Natural killer cell (primary cell): ENCODE data around the gene RAB1B. TPM values are rescaled to one million over a fixed set of nuclear protein-coding genes. Genes with fewer than 3 reads are reported as not detected.

Experiments
- ATAC-seq, 3 donors: fragments of 150-1000 bp in 2 of 3; fragments of 200-7000 bp in 1 of 3; cut with Tn5 transposase; 1 replicate in 1 of 3; 2 replicates in 2 of 3; pipeline ENCODE4 v1.10.0; 2021; ENCODE audit warnings: mild to moderate bottlenecking in 2 of 3, moderate library complexity in 2 of 3
- DNase-seq, 2 donors: peaks; one replicate each; pipeline versions ENCODE4 v3.0.0 to v3.0.0-alpha.2; 2013 to 2021; ENCODE audit warnings: mixed read lengths in 1 of 2
- H3K27ac ChIP-seq: one replicate; pipeline ENCODE4 v1.5.1; 2013; ENCODE audit warnings: mild to moderate bottlenecking, low read length
- H3K27me3 ChIP-seq: one replicate; pipeline ENCODE4 v1.6.1; 2013; ENCODE audit warnings: low read length; ENCODE audit not compliant: control insufficient read depth, insufficient read depth
- H3K36me3 ChIP-seq: one replicate; pipeline ENCODE4 v1.6.1; 2013; ENCODE audit warnings: low read length; ENCODE audit not compliant: control insufficient read depth, insufficient read depth
- H3K4me1 ChIP-seq: one replicate; pipeline ENCODE4 v1.6.1; 2013; ENCODE audit warnings: low read length; ENCODE audit not compliant: control insufficient read depth, insufficient read depth
- H3K4me3 ChIP-seq: one replicate; pipeline ENCODE4 v1.5.1; 2013; ENCODE audit warnings: low read length
- H3K9me3 ChIP-seq: one replicate; pipeline ENCODE4 v1.6.1; 2013; ENCODE audit warnings: low read length; ENCODE audit not compliant: control insufficient read depth, insufficient read depth
- H3K27ac Mint-ChIP-seq, 2 donors: one replicate each; pipeline ENCODE4 v1.8.0; 2022; ENCODE audit warnings: mild to moderate bottlenecking in 2 of 2, mixed read lengths in 2 of 2, moderate library complexity in 1 of 2
- H3K27me3 Mint-ChIP-seq, 2 donors: one replicate each; pipeline ENCODE4 v1.8.0; 2022; ENCODE audit warnings: low read depth in 2 of 2, mixed read lengths in 2 of 2
- H3K36me3 Mint-ChIP-seq: one replicate; pipeline ENCODE4 v1.8.0; 2022; ENCODE audit warnings: mixed read lengths
- H3K4me1 Mint-ChIP-seq, 2 donors: one replicate each; pipeline ENCODE4 v1.8.0; 2022; ENCODE audit warnings: mixed read lengths in 2 of 2
- H3K4me3 Mint-ChIP-seq: one replicate; pipeline ENCODE4 v1.8.0; 2022; ENCODE audit warnings: mild to moderate bottlenecking, moderate library complexity, mixed read lengths
- H3K9me3 Mint-ChIP-seq, 2 donors: one replicate each; pipeline ENCODE4 v1.8.0; 2022; ENCODE audit warnings: mixed read lengths in 2 of 2
- CTCF ChIP-seq: fragments of 200-600 bp; IDR thresholded peaks from one replicate; pipeline ENCODE4 v1.8.0; 2022; ENCODE audit warnings: antibody characterized with exemption
- WGBS: methylation state at CpG from one replicate; pipeline ENCODE4 v1.1.7; 2013; ENCODE audit warnings: missing lambda C conversion rate; ENCODE audit not compliant: insufficient coverage; 5-methylcytosine and 5-hydroxymethylcytosine counted together
- intact Hi-C: fragments of 100-400 bp; cut with micrococcal nuclease; formaldehyde crosslinking; loops from one replicate; pipeline ENCODE4 v1.14.2; 2022
- total RNA-seq, 4 donors: library from RNA; stranded (reverse); fragments of 120-200 nt in 1 of 4; gene quantifications; one replicate each; pipeline versions ENCODE4 v1.2.3 to v1.2.4, GENCODE V29; 2013 to 2022

The RAB1B gene
- total RNA-seq, 3 donors from 2014 or later (not counting 1 experiment from before 2014, with no cell fraction given), result 116 to 144 (median 132) TPM

- Mint-ChIP-seq H3K27me3 (peaks cover 7 to 14% of the 10 kb centered on the region in 2 donors), H3K27ac (peak overlapping the region; percentile 21 to 78), H3K4me3 (peak overlapping the region; percentile 61), H3K9me3 (no peaks in the 10 kb centered on the region), H3K4me1 (peaks cover 19 to 72% of the 10 kb centered on the region in 2 donors), H3K36me3 (peaks cover 9% of the 10 kb centered on the region)
- peaks cover 10% of the 10 kb centered on the region for H3K27me3 ChIP-seq
- H3K4me1 ChIP-seq, result peaks cover 65% of the 10 kb centered on the region
- H3K4me3 ChIP-seq, result no peak overlapping the region
- intact Hi-C loops, result no loop called here
- no peak overlapping the region for H3K27ac ChIP-seq
- ATAC-seq (peak in 1 of 3 donors; percentile 1), DNase-seq (peak in 1 of 2 donors; percentile 71)
- H3K36me3 ChIP-seq, result peaks cover 28% of the 10 kb centered on the region
- TF ChIP-seq CTCF, result no peak
- 4% methylated on average over 37 of the region's 45 CpGs for WGBS
- no peaks in the 10 kb centered on the region for H3K9me3 ChIP-seq
Observed at GRCh38 chr11:66278363-66279091, 10.1 kb downstream of the RAB1B start.

DNA sequence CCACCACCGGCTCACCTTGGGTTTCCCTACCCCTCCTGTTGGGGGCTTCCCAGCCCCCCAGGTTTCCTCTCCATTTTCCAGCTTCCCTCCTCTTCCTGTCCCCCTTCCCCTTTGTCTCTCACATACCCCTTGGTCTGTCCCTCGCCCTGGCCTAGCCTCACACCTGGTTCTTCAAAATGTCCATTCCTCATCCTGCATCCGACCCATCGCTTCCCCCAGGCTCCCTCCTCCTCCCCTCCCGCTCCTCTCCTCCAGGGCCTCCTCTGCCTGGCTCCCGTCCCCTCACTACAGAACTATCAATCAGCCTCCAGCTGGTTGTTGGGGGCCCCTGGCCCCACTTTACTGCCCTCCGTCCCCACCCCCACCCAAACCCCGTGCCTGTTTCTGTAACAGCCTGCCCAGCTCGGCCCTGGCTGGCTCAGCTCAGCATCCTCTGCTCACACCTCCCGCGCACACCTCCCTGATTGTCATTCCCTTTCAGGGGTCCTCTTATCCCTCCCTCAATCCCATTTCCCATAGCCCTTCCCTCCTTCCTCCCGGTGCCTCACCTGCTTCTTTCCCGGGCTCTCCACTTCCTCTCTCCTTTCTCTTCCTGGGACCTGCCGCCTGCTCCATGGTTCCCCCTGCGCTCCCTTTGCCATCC, 10.8 kb downstream of the RAB1B start:
- peak overlapping the region; percentile 69 for H3K4me3 Mint-ChIP-seq
- Histone ChIP-seq H3K36me3 (peaks cover 24% of the 10 kb centered on the region), H3K27me3 (peaks cover 10% of the 10 kb centered on the region), H3K27ac (no peak overlapping the region), H3K4me1 (peaks cover 59% of the 10 kb centered on the region), H3K4me3 (no peak overlapping the region), H3K9me3 (no peaks in the 10 kb centered on the region)
- no peak for TF ChIP-seq CTCF
- peaks cover 12 to 65% of the 10 kb centered on the region in 2 donors for H3K4me1 Mint-ChIP-seq
- no peak for DNase-seq
- H3K27me3 Mint-ChIP-seq, result peaks cover 7 to 14% of the 10 kb centered on the region in 2 donors
- peak overlapping the region; percentile 21 to 78 for H3K27ac Mint-ChIP-seq
- ATAC-seq, result no peak
- intact Hi-C loops, result no loop called here
- WGBS, result 86% methylated on average over 15 of the region's 15 CpGs
- peaks cover 3% of the 10 kb centered on the region for H3K36me3 Mint-ChIP-seq
- H3K9me3 Mint-ChIP-seq, result no peaks in the 10 kb centered on the region

DNA sequence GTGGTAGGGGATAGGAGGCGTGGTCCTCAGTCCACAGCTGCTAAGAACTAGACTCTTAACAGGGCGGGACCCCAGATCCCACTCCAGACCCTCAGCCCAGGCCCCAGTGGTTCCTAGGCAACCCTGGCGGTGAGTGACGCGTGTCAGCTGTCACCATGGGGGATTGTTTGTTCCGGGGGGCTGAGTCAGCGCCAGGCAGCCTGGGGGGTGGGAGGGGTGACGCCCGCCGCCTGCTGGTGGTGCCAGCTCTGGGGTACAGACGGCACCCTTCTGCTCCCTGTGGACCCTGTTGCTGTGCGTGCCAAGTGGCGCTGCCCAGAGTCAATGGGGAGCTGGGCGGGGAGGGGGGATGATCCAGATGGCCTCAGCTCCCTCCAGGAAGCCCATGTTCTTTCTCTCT, 12.0 kb downstream of the RAB1B start:
- H3K4me3 ChIP-seq, result no peak overlapping the region
- no peak for TF ChIP-seq CTCF
- Mint-ChIP-seq H3K36me3 (no peaks in the 10 kb centered on the region), H3K27ac (peak overlapping the region in 1 of 2 donors; percentile 89), H3K27me3 (peaks cover 7 to 14% of the 10 kb centered on the region in 2 donors), H3K9me3 (no peaks in the 10 kb centered on the region), H3K4me3 (no peak overlapping the region), H3K4me1 (peaks cover 10 to 57% of the 10 kb centered on the region in 2 donors)
- H3K27ac ChIP-seq, result no peak overlapping the region
- H3K36me3 ChIP-seq, result peaks cover 14% of the 10 kb centered on the region
- intact Hi-C loops, result no loop called here
- H3K27me3 ChIP-seq, result peaks cover 10% of the 10 kb centered on the region
- ATAC-seq (no peak), DNase-seq (no peak)
- whole genome bisulfite sequencing, result 94% methylated on average over 14 of the region's 14 CpGs
- no peaks in the 10 kb centered on the region for H3K9me3 ChIP-seq
- H3K4me1 ChIP-seq, result peaks cover 50% of the 10 kb centered on the region
